RWPE1 (cell line): ENCODE data around the gene SIX1.

Experiments used
- CTCF ChIA-PET: fragments of 350-600 bp; sonication (Branson Sonifier 250); formaldehyde crosslinking; extraction: SDS; loops from one replicate; lab custom pipeline; 2021; lab: Yijun Ruan, JAX
- POLR2A ChIA-PET: fragments of 400-600 bp; formaldehyde crosslinking; extraction: SDS; loops from one replicate; lab custom pipeline; 2020; ENCODE audit warnings: antibody characterized with exemption; ENCODE audit not compliant: low non-redundant PET; lab: Yijun Ruan, JAX
- DNase-seq: peaks from one replicate; pipeline ENCODE4 v3.0.0; 2012; ENCODE audit warnings: low spot score
- H3K27ac ChIP-seq: fragments of 450-650 bp; 2 replicates; pipeline ENCODE4 v1.5.1; 2017
- CTCF ChIP-seq: fragments of 450-650 bp; conservative IDR thresholded peaks from 2 replicates; pipeline ENCODE4 v1.5.1; 2017; ENCODE audit warnings: low read depth, mild to moderate bottlenecking

Gene SIX1

GRCh38 chr14:60631842-60632241 is 17.4 kb downstream of the SIX1 start:
- DNase-seq: no peak
- ChIA-PET CTCF (interaction anchor here (0.6 to 0.8 kb wide), 2 partner anchors 401 to 655 kb away, joined by 4 to 6 read pairs; no protein-coding TSS in a partner anchor), POLR2A (no interaction called here)
- no peak overlapping the region for H3K27ac ChIP-seq
- no peak for TF ChIP-seq CTCF

DNA sequence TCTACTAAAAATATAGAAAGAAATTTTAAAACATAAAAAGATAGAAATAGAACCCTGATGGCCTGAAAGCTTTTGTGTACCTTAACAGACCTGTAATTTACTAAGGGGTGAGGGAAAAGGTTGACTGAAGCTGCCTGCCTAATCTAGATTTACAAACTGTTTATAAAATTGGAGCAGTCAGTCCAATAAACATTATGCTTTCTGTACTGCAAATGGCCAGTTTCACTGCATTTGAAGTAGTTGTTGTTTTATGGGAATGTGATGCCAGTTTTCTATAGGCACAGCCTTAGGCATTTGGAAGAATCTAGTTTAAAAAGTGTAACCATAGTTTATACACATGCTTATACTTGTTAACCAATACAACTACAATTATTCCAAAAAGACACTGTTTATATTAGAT is 19.1 kb downstream of the SIX1 start:
- POLR2A ChIA-PET: no interaction called here
- CTCF ChIA-PET: interaction anchor here (0.7 kb wide), 1 partner anchor 432 kb away, joined by 4 read pairs; no protein-coding TSS in a partner anchor
- H3K27ac ChIP-seq: no peak overlapping the region
- TF ChIP-seq CTCF: no peak
- no peak for DNase-seq

DNA sequence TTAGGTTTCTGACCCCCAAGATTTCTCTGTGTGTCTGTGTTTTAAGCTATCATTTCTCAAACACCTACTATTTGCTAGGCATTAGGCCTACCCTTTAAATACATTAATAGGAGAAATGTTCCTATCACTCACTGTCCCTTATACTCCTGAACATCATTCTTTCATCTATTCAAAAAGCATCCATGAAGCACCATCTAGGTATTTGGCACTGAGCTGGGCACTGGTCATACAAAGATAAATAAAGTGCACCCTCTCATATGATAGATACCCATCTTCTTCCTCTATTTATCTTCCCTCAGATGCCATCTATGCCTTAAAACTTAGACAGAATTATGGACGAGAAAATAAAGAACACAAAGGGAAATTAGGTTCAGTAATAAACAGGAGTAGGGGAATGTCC is 20.4 kb downstream of the SIX1 start:
- H3K27ac ChIP-seq: no peak overlapping the region
- no peak for TF ChIP-seq CTCF
- no peak for DNase-seq
- ChIA-PET CTCF (no interaction called here), POLR2A (no interaction called here)

DNA sequence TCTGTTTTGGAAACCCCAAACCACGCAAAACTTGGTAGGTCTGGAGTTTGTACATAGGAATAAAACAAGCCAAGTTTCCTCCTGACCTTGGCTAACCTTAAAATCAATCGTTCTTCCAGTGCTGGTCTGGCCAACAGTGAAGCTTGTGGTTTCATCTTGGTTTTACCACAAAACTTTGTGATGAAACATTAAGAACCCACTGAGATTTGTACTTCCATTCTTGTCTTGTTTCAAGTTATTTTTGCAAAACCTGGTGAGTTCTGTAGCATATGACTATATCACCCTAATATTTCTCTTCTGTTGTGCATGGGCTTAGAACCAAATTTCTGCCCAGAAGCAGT is 26.4 kb downstream of the SIX1 start:
- no peak overlapping the region for H3K27ac ChIP-seq
- no peak for TF ChIP-seq CTCF
- DNase-seq: no peak
- ChIA-PET CTCF (interaction anchor here (1.0 kb wide), 1 partner anchor 663 kb away, joined by 4 read pairs; no protein-coding TSS in a partner anchor), POLR2A (no interaction called here)

GRCh38 chr14:60622210-60622916 is 26.9 kb downstream of the SIX1 start:
- POLR2A ChIA-PET: no interaction called here
- CTCF ChIA-PET: no interaction called here
- no peak overlapping the region for H3K27ac ChIP-seq
- no peak for TF ChIP-seq CTCF
- no peak for DNase-seq

- POLR2A ChIA-PET: no interaction called here
- TF ChIP-seq CTCF: no peak
- H3K27ac ChIP-seq: no peak overlapping the region
- CTCF ChIA-PET: no interaction called here
- no peak for DNase-seq
Observed at GRCh38 chr14:60621386-60621785, 27.9 kb downstream of the SIX1 start.
